ENCODE results near the gene SLC48A1.

GRCh38 chr12:47767216-47767724 lies 5.8 kb upstream of the SLC48A1 start:
- TF ChIP-seq POLR2A (IDR thresholded peaks at IDR 0.05) (peak in 1 of 2 donors; percentile 8), CTCF (IDR thresholded peaks at IDR 0.05) (peak in 5 of 6 experiments; percentile 31 to 84 (median 74))
